ENCODE data around the gene ZNF438.

GRCh38 chr10:30825022-30825421 is 206.6 kb downstream of the ZNF438 start:
- TF ChIP-seq CTCF (conservative IDR thresholded peaks at IDR 0.05 in 1 of 2, IDR thresholded peaks at IDR 0.05 in 1 of 2; ENCODE audit: extremely low read depth in 1 of 2, insufficient read depth in 1 of 2, low read depth in 1 of 2, low read length in 2 of 2), result no peak
- no peak for TF ChIP-seq EZH2 (IDR thresholded peaks at IDR 0.05; ENCODE audit: borderline replicate concordance, low read length)
